Breast epithelium (tissue), 3 donors: ENCODE results near the gene TYROBP.

Experiments used
- CTCF ChIP-seq, 3 donors: fragments of 450-650 bp; IDR thresholded peaks; one replicate each; pipeline ENCODE4 v1.5.1; 2016 to 2017; ENCODE audit warnings: antibody characterized with exemption in 3 of 3, mild to moderate bottlenecking in 3 of 3, moderate library complexity in 3 of 3
- POLR2AphosphoS5 ChIP-seq, 3 donors: sonication (generic); formaldehyde crosslinking; IDR thresholded peaks; one replicate each; pipeline ENCODE4 v1.6.1; 2017; ENCODE audit warnings: antibody characterized with exemption in 3 of 3

GRCh38 chr19:35921012-35921411, 12.9 kb upstream of the TYROBP start:
- no peak for TF ChIP-seq CTCF (IDR thresholded peaks at IDR 0.05)
- no peak for TF ChIP-seq POLR2AphosphoS5 (IDR thresholded peaks at IDR 0.05)
